ENCODE measurements around the gene CCDC183.
A peak's percentile ranks its signal among the peaks of the same experiment; 100 is the strongest.
"Not testable (repeated sequence)": the region's sequence is repeated elsewhere in the genome, so short reads cannot be mapped to it uniquely, and the experiment has no call there.

Gene CCDC183

GRCh38 chr9:136757328-136757727 is 38.8 kb upstream of the CCDC183 start:
- Mint-ChIP-seq H3K27ac (no peak overlapping the region), H3K4me1 (no peaks in the 10 kb centered on the region), H3K4me3 (no peak overlapping the region)

GRCh38 chr9:136757751-136758140 is 38.4 kb upstream of the CCDC183 start:
- Mint-ChIP-seq H3K4me3 (no peak overlapping the region), H3K4me1 (no peaks in the 10 kb centered on the region), H3K9me3 (peaks cover 2% of the 10 kb centered on the region), H3K27me3 (peaks cover 3% of the 10 kb centered on the region), H3K27ac (no peak overlapping the region), H3K36me3 (peaks cover under 1% of the 10 kb centered on the region)

More at GRCh38 chr9:136757328-136757727, 38.8 kb upstream of the CCDC183 start:
- Mint-ChIP-seq H3K27me3 (peaks cover 5% of the 10 kb centered on the region), H3K9me3 (peaks cover 6% of the 10 kb centered on the region), H3K36me3 (peaks cover 4% of the 10 kb centered on the region)

GRCh38 chr9:136759001-136759400 is 37.1 kb upstream of the CCDC183 start:
- Mint-ChIP-seq H3K27me3 (peaks cover 5% of the 10 kb centered on the region), H3K9me3 (no peaks in the 10 kb centered on the region), H3K27ac (no peak overlapping the region), H3K4me1 (no peaks in the 10 kb centered on the region), H3K4me3 (no peak overlapping the region), H3K36me3 (no peaks in the 10 kb centered on the region)

- H3K36me3 Mint-ChIP-seq: no peaks in the 10 kb centered on the region
- H3K4me1 Mint-ChIP-seq: no peaks in the 10 kb centered on the region
- no peaks in the 10 kb centered on the region for H3K9me3 Mint-ChIP-seq
- H3K27me3 Mint-ChIP-seq: peaks cover 5% of the 10 kb centered on the region
- H3K27ac Mint-ChIP-seq: no peak overlapping the region
- no peak overlapping the region for H3K4me3 Mint-ChIP-seq
These were observed 36.5 kb upstream of the CCDC183 start for GRCh38 chr9:136759436-136760325.

GRCh38 chr9:136760424-136760823 is 35.7 kb upstream of the CCDC183 start:
- H3K4me3 Mint-ChIP-seq: no peak overlapping the region
- no peak overlapping the region for H3K27ac Mint-ChIP-seq
- H3K4me1 Mint-ChIP-seq: no peaks in the 10 kb centered on the region
- no peaks in the 10 kb centered on the region for H3K9me3 Mint-ChIP-seq
- H3K36me3 Mint-ChIP-seq: no peaks in the 10 kb centered on the region
- peaks cover 5% of the 10 kb centered on the region for H3K27me3 Mint-ChIP-seq

- not testable (repeated sequence) for H3K36me3 Mint-ChIP-seq, H3K27me3 Mint-ChIP-seq, H3K4me1 Mint-ChIP-seq, H3K4me3 Mint-ChIP-seq, H3K9me3 Mint-ChIP-seq
- peak overlapping the region; percentile 76 for H3K27ac Mint-ChIP-seq
These were observed 35.1 kb upstream of the CCDC183 start for GRCh38 chr9:136760834-136761544.

- Mint-ChIP-seq H3K27ac (no peak overlapping the region), H3K4me1 (peaks cover under 1% of the 10 kb centered on the region), H3K36me3 (no peaks in the 10 kb centered on the region), H3K4me3 (no peak overlapping the region), H3K9me3 (no peaks in the 10 kb centered on the region), H3K27me3 (peaks cover 3% of the 10 kb centered on the region)
These were observed 34.6 kb upstream of the CCDC183 start for GRCh38 chr9:136761545-136761981.

- Mint-ChIP-seq H3K27me3 (peaks cover 8% of the 10 kb centered on the region), H3K4me1 (peaks cover 6% of the 10 kb centered on the region), H3K9me3 (no peaks in the 10 kb centered on the region), H3K36me3 (no peaks in the 10 kb centered on the region), H3K4me3 (no peak overlapping the region), H3K27ac (no peak overlapping the region)
These were observed 33.9 kb upstream of the CCDC183 start for GRCh38 chr9:136762221-136762691.

GRCh38 chr9:136762915-136763648 is 33.1 kb upstream of the CCDC183 start:
- Mint-ChIP-seq H3K27me3 (peaks cover 8% of the 10 kb centered on the region), H3K4me1 (peaks cover 6% of the 10 kb centered on the region), H3K4me3 (no peak overlapping the region), H3K9me3 (no peaks in the 10 kb centered on the region), H3K27ac (no peak overlapping the region), H3K36me3 (no peaks in the 10 kb centered on the region)

GRCh38 chr9:136763649-136764035 is 32.5 kb upstream of the CCDC183 start:
- H3K9me3 Mint-ChIP-seq: no peaks in the 10 kb centered on the region
- H3K27me3 Mint-ChIP-seq: peaks cover 8% of the 10 kb centered on the region
- no peak overlapping the region for H3K4me3 Mint-ChIP-seq
- H3K4me1 Mint-ChIP-seq: peaks cover 6% of the 10 kb centered on the region
- no peak overlapping the region for H3K27ac Mint-ChIP-seq
- no peaks in the 10 kb centered on the region for H3K36me3 Mint-ChIP-seq

GRCh38 chr9:136764301-136764891 is 31.7 kb upstream of the CCDC183 start, which contains the start of gene LCN15:
Gene LCN15, minus strand, starts transcription at chr9:136764518. Its CDS starts 30 bp downstream, at chr9:136764488.
- Mint-ChIP-seq H3K36me3 (no peaks in the 10 kb centered on the region), H3K27me3 (peaks cover 8% of the 10 kb centered on the region), H3K9me3 (no peaks in the 10 kb centered on the region), H3K4me3 (no peak within 1 kb of the TSS), H3K4me1 (peaks cover 6% of the 10 kb centered on the region), H3K27ac (no peak within 1 kb of the TSS)

- Mint-ChIP-seq H3K36me3 (no peaks in the 10 kb centered on the region), H3K27me3 (peaks cover 8% of the 10 kb centered on the region), H3K9me3 (no peaks in the 10 kb centered on the region), H3K4me1 (peaks cover 6% of the 10 kb centered on the region), H3K4me3 (no peak overlapping the region), H3K27ac (no peak overlapping the region)
These were observed 31.1 kb upstream of the CCDC183 start for GRCh38 chr9:136765041-136765440.

GRCh38 chr9:136765745-136766409 is 30.3 kb upstream of the CCDC183 start:
- not testable (repeated sequence) for H3K36me3 Mint-ChIP-seq, H3K4me3 Mint-ChIP-seq, H3K9me3 Mint-ChIP-seq, H3K27ac Mint-ChIP-seq, H3K27me3 Mint-ChIP-seq, H3K4me1 Mint-ChIP-seq

GRCh38 chr9:136766410-136767120 is 29.6 kb upstream of the CCDC183 start:
- H3K27ac Mint-ChIP-seq: peak overlapping the region; percentile 70
- not testable (repeated sequence) for H3K9me3 Mint-ChIP-seq, H3K27me3 Mint-ChIP-seq, H3K4me1 Mint-ChIP-seq, H3K36me3 Mint-ChIP-seq, H3K4me3 Mint-ChIP-seq
